Progenitor cell of endocrine pancreas (in vitro differentiated cells): ENCODE measurements around the gene CYP2F1. TPM values are rescaled to one million over a fixed set of nuclear protein-coding genes. Genes with fewer than 3 reads are reported as not detected.
A peak's percentile ranks its signal among the peaks of the same experiment; 100 is the strongest.
"Not testable (repeated sequence)": the region's sequence is repeated elsewhere in the genome, so short reads cannot be mapped to it uniquely, and the experiment has no call there.

Experiments
- DNase-seq: peaks from one replicate; pipeline ENCODE4 v3.0.0; 2021; ENCODE audit warnings: low spot score; ENCODE audit not compliant: unreplicated experiment
- H3K27ac Mint-ChIP-seq: 2 replicates; pipeline ENCODE4 v1.8.0; 2021; ENCODE audit warnings: mild to moderate bottlenecking, moderate library complexity, mixed read lengths
- H3K27me3 Mint-ChIP-seq: 2 replicates; pipeline ENCODE4 v1.8.0; 2021; ENCODE audit warnings: mixed read lengths
- H3K36me3 Mint-ChIP-seq: 2 replicates; pipeline ENCODE4 v1.8.0; 2022; ENCODE audit warnings: mixed read lengths; ENCODE audit not compliant: insufficient read depth
- H3K4me1 Mint-ChIP-seq: 2 replicates; pipeline ENCODE4 v1.8.0; 2021; ENCODE audit warnings: low read depth, mixed read lengths
- H3K4me3 Mint-ChIP-seq: 2 replicates; pipeline ENCODE4 v1.8.0; 2021; ENCODE audit warnings: low read depth, mild to moderate bottlenecking, moderate library complexity, mixed read lengths
- H3K9me3 Mint-ChIP-seq: 2 replicates; pipeline ENCODE4 v1.8.0; 2021; ENCODE audit warnings: low read depth, mixed read lengths
- total RNA-seq: library from RNA; stranded (reverse); gene quantifications from 2 replicates; pipeline ENCODE4 v1.2.1, GENCODE V29; 2021
- TF ChIP-seq, protein P1 (sequence below): fragments of 200-600 bp; sonication (generic); IDR thresholded peaks from one replicate; pipeline ENCODE4 v1.5.0; 2021; ENCODE audit warnings: antibody characterized with exemption, mild to moderate bottlenecking; ENCODE audit not compliant: unreplicated experiment

The CYP2F1 gene
- total RNA-seq, 1 donor from 2014 or later = not detected

DNA sequence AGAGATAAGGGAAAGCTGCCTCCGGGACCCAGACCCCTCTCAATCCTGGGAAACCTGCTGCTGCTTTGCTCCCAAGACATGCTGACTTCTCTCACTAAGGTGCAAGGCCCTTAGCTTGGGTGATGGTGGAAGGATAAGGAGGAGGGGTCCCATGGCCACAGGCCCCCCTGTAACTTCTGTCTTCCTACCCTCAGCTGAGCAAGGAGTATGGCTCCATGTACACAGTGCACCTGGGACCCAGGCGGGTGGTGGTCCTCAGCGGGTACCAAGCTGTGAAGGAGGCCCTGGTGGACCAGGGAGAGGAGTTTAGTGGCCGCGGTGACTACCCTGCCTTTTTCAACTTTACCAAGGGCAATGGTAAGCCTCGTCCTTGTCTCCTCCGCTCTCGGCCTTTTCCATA, 2.0 kb downstream of the CYP2F1 start:
- Mint-ChIP-seq H3K27ac (no peak overlapping the region), H3K36me3 (no peaks in the 10 kb centered on the region), H3K4me3 (no peak overlapping the region), H3K4me1 (no peaks in the 10 kb centered on the region), H3K9me3 (peaks cover 6% of the 10 kb centered on the region), H3K27me3 (peaks cover 44% of the 10 kb centered on the region)
- TF ChIP-seq, protein P1, sequence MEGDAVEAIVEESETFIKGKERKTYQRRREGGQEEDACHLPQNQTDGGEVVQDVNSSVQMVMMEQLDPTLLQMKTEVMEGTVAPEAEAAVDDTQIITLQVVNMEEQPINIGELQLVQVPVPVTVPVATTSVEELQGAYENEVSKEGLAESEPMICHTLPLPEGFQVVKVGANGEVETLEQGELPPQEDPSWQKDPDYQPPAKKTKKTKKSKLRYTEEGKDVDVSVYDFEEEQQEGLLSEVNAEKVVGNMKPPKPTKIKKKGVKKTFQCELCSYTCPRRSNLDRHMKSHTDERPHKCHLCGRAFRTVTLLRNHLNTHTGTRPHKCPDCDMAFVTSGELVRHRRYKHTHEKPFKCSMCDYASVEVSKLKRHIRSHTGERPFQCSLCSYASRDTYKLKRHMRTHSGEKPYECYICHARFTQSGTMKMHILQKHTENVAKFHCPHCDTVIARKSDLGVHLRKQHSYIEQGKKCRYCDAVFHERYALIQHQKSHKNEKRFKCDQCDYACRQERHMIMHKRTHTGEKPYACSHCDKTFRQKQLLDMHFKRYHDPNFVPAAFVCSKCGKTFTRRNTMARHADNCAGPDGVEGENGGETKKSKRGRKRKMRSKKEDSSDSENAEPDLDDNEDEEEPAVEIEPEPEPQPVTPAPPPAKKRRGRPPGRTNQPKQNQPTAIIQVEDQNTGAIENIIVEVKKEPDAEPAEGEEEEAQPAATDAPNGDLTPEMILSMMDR = no peak
- DNase-seq = no peak

DNA sequence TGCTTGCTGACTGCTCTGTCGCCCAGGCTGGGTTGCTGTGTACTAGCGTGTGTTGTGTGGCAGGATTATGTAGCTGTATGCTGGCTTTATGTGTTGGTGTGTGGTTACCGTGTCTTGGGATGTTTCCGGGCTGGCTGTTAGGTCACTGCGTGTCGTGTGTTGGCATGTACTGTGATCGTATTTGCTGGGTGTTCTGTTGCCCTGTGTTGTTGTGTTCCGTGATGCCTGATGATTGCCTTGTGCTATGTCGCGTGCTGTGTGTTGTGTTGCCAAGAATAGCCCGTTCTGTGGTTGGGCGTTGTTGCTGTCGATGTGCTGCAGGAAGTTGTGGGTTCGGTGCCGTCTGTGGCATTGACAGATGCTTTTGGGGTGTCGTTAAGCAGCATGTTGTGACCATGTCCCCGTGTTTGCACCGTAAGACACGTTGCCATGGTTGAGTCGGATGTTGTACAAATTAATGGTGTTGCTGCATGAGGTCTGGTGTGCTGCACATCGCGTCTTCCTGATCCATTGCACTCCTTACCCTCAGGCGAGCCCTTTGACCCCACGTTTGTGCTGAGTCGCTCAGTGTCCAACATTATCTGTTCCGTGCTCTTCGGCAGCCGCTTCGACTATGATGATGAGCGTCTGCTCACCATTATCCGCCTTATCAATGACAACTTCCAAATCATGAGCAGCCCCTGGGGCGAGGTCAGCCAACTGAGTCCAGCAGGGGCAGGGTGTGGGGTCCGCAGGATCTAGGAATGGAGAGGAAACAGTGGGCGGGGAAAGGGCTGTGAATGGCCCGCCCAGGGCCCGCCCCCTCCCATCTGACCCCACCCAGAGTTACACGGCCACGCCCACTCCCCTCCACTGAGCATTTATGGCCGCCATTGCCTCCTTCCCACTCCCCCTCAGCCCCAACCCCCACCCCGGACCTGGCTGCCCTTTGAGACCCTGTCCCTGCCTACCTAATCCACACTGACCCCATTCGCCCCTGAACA, 7.0 kb downstream of the CYP2F1 start:
- H3K36me3 Mint-ChIP-seq, H3K9me3 Mint-ChIP-seq, H3K4me3 Mint-ChIP-seq, DNase-seq, H3K27ac Mint-ChIP-seq, H3K4me1 Mint-ChIP-seq: not testable (repeated sequence)
- peaks cover 34% of the 10 kb centered on the region for H3K27me3 Mint-ChIP-seq

DNA sequence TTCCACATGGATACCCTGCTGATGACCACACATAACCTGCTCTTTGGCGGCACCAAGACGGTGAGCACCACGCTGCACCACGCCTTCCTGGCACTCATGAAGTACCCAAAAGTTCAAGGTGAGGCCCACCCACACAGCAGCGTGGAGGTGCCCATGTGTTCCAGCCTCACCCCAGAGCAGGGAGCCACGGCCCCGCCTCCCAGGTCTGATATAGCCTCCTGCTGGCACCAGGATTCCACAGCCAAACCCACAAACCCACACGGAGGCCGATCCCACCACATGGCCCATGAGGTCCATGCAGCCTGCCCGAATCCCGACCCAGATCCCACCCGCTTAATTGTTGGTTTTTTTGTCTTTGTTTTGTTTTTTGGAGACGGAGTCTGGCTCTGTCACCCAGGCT, 8.6 kb downstream of the CYP2F1 start:
- DNase-seq, H3K36me3 Mint-ChIP-seq, H3K27ac Mint-ChIP-seq, H3K4me1 Mint-ChIP-seq, H3K9me3 Mint-ChIP-seq, H3K4me3 Mint-ChIP-seq: not testable (repeated sequence)
- peaks cover 30% of the 10 kb centered on the region for H3K27me3 Mint-ChIP-seq

DNA sequence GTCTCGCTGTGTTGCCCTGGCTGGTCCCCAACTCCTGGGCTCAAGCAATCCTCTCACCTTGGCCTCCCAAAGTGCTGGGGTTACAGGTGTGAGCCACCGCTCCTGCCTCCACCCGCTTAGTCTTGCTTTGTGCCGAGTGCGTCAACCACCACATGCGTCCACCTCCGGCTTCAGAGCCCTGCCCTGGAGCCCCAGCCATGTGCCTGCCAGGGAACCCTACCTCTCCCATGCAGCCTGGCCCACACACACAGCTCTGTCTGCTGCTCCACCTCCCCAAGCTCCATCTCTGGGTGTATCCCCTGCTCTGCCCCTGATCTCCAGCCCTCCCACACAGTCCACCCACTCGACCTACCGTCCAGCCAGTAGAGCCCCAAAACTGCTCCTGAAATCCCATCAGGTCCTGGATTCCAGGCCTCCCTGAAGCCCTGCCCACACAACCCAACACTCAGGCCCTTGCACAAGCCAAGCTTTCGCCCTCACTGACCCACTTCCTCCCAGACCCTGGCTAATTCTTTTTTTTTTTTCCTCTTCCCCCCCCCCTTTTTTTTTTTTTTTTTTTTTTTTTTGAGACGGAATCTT, 9.6 kb downstream of the CYP2F1 start:
- DNase-seq = no peak
- Mint-ChIP-seq H3K4me3 (no peak overlapping the region), H3K27ac (no peak overlapping the region), H3K4me1 (peaks cover 1% of the 10 kb centered on the region), H3K27me3 (peaks cover 31% of the 10 kb centered on the region), H3K9me3 (no peaks in the 10 kb centered on the region), H3K36me3 (no peaks in the 10 kb centered on the region)
- TF ChIP-seq, protein P1 = no peak

DNA sequence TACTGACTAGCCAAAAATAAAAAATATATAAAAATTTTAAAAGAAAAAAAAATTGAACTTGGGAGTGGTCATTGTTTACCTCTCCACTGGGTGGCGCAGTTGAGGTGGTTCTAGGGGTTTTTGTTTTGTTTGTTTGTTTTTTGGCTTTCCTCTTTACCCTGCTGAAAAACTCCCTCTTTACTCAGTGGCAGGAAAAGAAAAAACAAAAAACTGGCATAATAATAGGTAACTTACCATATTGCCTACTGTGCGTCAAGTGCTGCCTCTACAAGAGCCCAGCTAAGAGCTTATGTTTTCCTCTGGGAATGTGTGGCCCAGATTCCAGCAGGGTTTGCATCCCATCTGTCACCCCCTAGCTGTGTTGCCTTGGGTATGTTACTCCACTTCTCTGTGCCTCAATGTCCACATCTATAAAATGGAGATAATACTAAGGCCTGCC, 12.6 kb downstream of the CYP2F1 start:
- TF ChIP-seq, protein P1 = peak; percentile 74
- not testable (repeated sequence) for H3K4me3 Mint-ChIP-seq, H3K27ac Mint-ChIP-seq, H3K4me1 Mint-ChIP-seq, H3K9me3 Mint-ChIP-seq, DNase-seq, H3K36me3 Mint-ChIP-seq
- H3K27me3 Mint-ChIP-seq = peaks cover 39% of the 10 kb centered on the region

DNA sequence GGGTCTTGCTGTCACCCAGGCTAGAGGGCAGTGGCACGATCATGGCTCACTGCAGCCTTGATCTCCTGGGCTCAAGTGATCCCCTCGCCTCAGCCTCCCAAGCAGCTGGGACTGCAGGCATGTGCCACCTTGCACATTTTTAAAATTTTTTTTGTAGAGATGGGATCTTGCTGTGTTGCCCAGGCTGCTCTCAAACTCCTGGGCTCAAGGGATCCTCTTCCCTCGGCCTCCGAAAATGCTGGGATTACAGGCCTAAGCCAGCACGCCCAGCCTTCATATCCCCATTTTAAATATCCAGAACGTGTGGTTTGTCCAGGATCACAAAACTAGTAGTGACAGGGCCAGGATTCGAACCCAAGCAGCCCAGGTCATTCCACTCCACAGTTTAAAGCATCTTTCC, 13.1 kb downstream of the CYP2F1 start:
- H3K9me3 Mint-ChIP-seq, H3K4me3 Mint-ChIP-seq, DNase-seq, H3K4me1 Mint-ChIP-seq, H3K36me3 Mint-ChIP-seq, H3K27ac Mint-ChIP-seq: not testable (repeated sequence)
- H3K27me3 Mint-ChIP-seq = peaks cover 44% of the 10 kb centered on the region
